NT2/D1 (cell line): ENCODE results near the gene CDC42.

Experiments
- SUZ12 ChIP-seq: IDR thresholded peaks from 2 replicates; pipeline ENCODE4 v1.6.1; 2011; ENCODE audit not compliant: insufficient read length, insufficient read depth; ENCODE audit errors: extremely low read depth
- YY1 ChIP-seq: IDR thresholded peaks from 2 replicates; pipeline ENCODE4 v1.6.1; 2011; ENCODE audit not compliant: insufficient read length, insufficient read depth
- ZNF274 ChIP-seq: IDR thresholded peaks from 2 replicates; pipeline ENCODE4 v1.6.1; 2011; ENCODE audit warnings: mild to moderate bottlenecking, low read depth, low read length

- TF ChIP-seq YY1 (no peak), ZNF274 (no peak), SUZ12 (no peak)
Observed at GRCh38 chr1:22131062-22131461, 78.6 kb downstream of the CDC42 start.
